GM19023 (cell line): Measurements from ENCODE around the gene COL6A2.

Experiments
- ATAC-seq: cut with Tn5 transposase; IDR thresholded peaks from one replicate; pipeline ENCODE4 v1.9.1; 2021; ENCODE audit warnings: mild to moderate bottlenecking, moderate library complexity; ENCODE audit not compliant: unreplicated experiment

Gene COL6A2

DNA sequence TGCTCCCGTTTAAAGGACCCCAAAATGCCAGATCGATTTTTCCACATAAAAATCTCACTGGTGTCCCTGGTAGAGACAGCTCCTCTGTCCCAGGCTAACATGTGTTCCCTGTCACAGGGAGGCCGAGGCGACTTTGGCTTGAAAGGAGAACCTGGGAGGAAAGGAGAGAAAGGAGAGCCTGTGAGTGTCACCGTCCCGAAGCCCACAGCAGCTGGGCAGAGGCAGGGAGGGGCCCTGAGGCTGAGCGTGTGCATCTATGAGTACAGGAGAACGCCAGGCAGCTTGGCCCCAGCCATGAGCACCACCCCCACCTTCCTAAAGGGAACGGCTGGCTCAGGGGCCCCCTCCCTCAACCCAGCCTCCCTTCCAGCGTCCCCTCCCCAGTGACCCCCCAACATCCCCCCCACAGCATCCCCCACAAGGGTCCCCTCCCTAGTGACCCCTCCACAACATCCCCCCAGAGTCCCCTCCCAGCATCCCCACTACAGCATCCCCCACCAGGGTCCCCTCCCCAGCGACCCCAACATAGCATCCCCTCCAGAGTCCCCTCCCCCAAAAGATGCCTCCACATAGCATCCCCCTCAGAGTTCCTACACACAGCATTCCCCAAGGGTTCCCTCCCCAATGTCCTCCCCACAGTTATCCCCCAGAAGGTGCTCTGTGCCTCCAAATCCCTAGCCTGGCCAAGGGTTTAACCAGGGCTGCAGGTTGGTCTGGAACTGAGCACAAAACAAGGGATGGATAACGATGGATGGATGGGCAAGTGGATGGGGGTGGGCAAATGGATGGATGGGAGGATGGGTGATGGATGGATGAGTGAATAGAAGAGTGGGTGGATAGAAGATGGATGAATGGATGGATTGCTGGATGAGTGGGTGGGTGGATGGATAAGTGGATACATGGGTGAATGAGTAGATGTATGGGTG is 25.1 kb downstream of the COL6A2 start:
- no peak for ATAC-seq

GRCh38 chr21:46124083-46124925 is 26.4 kb downstream of the COL6A2 start:
- no peak for ATAC-seq

DNA sequence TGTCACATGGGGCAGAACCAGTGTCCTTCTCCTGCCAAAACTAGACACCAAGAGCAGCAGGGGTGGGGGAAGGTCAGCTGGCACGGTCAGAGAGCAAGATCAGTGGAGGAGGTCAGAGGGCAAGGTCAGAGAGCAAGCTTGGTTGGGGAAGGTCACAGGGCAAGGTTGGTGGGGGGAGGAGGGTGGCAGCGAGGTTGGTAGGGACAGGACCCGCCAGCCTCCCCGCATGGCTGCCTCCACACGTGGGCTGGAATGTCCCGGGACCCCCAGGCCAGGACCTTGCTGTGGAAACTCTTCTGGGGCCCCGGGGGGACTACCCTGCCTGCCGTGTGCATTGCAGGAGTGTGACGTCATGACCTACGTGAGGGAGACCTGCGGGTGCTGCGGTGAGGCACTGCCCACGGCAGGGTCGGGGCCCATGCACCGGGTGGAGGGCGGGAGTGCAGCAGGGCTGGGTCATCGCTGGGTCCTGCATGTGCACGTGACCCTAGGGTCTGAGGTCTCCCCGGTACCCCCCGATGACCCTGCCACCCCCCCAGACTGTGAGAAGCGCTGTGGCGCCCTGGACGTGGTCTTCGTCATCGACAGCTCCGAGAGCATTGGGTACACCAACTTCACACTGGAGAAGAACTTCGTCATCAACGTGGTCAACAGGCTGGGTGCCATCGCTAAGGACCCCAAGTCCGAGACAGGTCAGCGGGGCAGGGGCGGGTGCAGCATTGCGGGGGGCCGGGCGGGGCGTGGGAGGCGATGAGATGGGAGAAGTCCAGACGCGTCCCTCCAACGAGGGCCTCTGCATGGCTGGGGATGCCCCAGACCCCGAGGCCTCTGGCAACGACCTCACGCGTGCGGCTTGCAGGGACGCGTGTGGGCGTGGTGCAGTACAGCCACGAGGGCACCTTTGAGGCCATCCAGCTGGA is 27.3 kb downstream of the COL6A2 start:
- no peak for ATAC-seq

GRCh38 chr21:46125846-46126301 is 28.0 kb downstream of the COL6A2 start:
- ATAC-seq = no peak

DNA sequence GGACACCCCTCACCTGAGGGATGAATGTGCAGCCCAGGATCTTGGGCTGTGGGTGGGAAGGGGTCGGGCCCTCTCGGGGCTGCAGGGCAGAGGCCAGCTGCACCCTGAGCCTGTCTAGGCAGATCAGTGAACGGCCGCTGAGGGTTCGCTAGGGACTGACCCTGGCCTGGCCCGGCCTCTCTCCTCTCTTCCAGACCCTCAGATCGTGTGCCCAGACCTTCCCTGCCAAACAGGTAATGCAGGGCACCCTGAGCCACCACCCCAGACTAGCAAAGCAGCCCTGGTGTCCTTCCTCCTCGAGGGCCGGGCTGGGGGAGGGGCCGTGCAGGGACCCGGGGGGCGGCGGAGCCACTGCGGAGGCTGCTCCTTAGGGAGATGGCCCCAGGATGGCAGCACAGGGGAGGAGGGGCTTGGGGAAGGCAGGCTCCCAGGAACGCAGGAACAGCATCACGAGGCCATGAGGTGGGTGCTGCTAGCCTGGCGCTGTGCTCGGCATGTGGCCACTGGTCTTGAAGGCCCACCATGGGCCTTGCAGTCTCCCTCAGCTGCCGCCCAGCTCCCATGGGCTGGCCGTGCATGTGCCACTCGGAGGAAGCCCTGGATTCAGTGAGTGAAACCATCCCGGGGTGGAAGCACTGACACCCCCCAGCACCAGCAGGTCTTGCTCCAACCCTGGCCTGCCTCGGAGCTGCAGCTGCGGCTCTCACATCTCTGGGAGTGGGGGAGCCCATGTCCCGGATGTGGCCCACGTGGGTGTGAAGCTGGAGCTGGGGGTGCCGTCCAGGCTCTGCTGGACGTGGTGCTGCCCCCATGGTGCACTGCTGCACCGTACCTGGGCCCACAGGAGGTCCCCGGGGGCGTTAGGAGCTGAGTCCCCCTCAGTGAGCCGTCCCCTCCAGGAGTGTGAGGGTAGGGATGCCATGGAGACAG is 28.7 kb downstream of the COL6A2 start:
- ATAC-seq = no peak

GRCh38 chr21:46127239-46128105 is 29.6 kb downstream of the COL6A2 start:
- no peak for ATAC-seq

- ATAC-seq = no peak
Measured at GRCh38 chr21:46128106-46128932, 30.4 kb downstream of the COL6A2 start.

- no peak for ATAC-seq
Measured at GRCh38 chr21:46128933-46129571, 31.1 kb downstream of the COL6A2 start.

GRCh38 chr21:46129846-46130651 is 32.1 kb downstream of the COL6A2 start:
- no peak for ATAC-seq

- no peak for ATAC-seq
Measured at GRCh38 chr21:46130831-46131587, 33.1 kb downstream of the COL6A2 start.

- no peak for ATAC-seq
Measured at GRCh38 chr21:46131588-46131837, 33.6 kb downstream of the COL6A2 start.

DNA sequence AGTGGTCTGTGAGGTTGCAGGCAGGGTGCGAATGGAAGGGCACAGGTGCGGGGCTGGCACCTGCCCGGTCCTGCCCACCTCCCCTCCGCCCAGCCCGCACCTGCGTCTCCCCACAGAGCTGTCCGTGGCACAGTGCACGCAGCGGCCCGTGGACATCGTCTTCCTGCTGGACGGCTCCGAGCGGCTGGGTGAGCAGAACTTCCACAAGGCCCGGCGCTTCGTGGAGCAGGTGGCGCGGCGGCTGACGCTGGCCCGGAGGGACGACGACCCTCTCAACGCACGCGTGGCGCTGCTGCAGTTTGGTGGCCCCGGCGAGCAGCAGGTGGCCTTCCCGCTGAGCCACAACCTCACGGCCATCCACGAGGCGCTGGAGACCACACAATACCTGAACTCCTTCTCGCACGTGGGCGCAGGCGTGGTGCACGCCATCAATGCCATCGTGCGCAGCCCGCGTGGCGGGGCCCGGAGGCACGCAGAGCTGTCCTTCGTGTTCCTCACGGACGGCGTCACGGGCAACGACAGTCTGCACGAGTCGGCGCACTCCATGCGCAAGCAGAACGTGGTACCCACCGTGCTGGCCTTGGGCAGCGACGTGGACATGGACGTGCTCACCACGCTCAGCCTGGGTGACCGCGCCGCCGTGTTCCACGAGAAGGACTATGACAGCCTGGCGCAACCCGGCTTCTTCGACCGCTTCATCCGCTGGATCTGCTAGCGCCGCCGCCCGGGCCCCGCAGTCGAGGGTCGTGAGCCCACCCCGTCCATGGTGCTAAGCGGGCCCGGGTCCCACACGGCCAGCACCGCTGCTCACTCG is 34.1 kb downstream of the COL6A2 start:
- no peak for ATAC-seq

GRCh38 chr21:46135782-46136395 is 38.0 kb downstream of the COL6A2 start:
- no peak for ATAC-seq

DNA sequence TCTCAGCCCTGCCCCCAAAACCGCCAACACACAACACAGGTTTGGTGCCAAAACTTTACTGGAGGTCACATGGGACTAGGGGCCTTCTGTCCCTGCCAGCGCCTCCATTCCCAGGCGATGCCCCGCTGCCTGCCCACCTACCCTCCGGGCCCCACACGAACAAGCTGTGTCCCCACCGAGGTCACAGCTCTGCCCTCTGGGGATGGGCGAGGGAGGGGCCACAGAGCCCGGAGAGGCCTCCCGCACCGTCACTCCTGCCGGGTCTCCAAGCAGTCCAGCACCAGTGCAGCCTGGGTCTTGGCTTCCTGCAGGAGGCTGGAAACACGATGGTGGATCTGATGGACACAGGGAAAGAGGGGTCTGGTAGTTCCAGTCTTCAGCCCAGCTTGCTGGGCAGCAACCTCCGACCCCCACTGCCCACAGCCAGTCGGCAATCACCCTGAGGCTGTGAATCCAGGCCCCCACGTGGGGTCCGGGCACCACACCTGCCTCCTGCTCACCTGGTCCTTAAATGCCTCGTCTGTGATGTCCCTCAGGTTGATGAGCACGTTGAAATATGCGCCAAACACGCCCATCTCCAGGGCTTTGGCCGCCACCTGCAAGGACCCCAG is 38.9 kb downstream of the COL6A2 start:
- ATAC-seq = no peak
